Progenitor cell of endocrine pancreas (in vitro differentiated cells): ENCODE results near the gene UBL4B. TPM values are rescaled to one million over a fixed set of nuclear protein-coding genes. Genes with fewer than 3 reads are reported as not detected.

ENCODE experiments used
- DNase-seq: peaks from one replicate; pipeline ENCODE4 v3.0.0; 2021; ENCODE audit warnings: low spot score; ENCODE audit not compliant: unreplicated experiment
- H3K27ac Mint-ChIP-seq: 2 replicates; pipeline ENCODE4 v1.8.0; 2021; ENCODE audit warnings: mild to moderate bottlenecking, moderate library complexity, mixed read lengths
- H3K27me3 Mint-ChIP-seq: 2 replicates; pipeline ENCODE4 v1.8.0; 2021; ENCODE audit warnings: mixed read lengths
- H3K36me3 Mint-ChIP-seq: 2 replicates; pipeline ENCODE4 v1.8.0; 2022; ENCODE audit warnings: mixed read lengths; ENCODE audit not compliant: insufficient read depth
- H3K4me1 Mint-ChIP-seq: 2 replicates; pipeline ENCODE4 v1.8.0; 2021; ENCODE audit warnings: low read depth, mixed read lengths
- H3K4me3 Mint-ChIP-seq: 2 replicates; pipeline ENCODE4 v1.8.0; 2021; ENCODE audit warnings: low read depth, mild to moderate bottlenecking, moderate library complexity, mixed read lengths
- H3K9me3 Mint-ChIP-seq: 2 replicates; pipeline ENCODE4 v1.8.0; 2021; ENCODE audit warnings: low read depth, mixed read lengths
- CTCF ChIP-seq: fragments of 200-600 bp; sonication (generic); IDR thresholded peaks from one replicate; pipeline ENCODE4 v1.5.0; 2021; ENCODE audit warnings: antibody characterized with exemption, mild to moderate bottlenecking; ENCODE audit not compliant: unreplicated experiment
- total RNA-seq: library from RNA; stranded (reverse); gene quantifications from 2 replicates; pipeline ENCODE4 v1.2.1, GENCODE V29; 2021

Gene UBL4B
- total RNA-seq, 1 donor from 2014 or later = not detected

- Mint-ChIP-seq H3K36me3 (no peaks in the 10 kb centered on the region), H3K4me1 (no peaks in the 10 kb centered on the region), H3K9me3 (no peaks in the 10 kb centered on the region), H3K27ac (no peak overlapping the region), H3K4me3 (no peak overlapping the region), H3K27me3 (peaks cover 94% of the 10 kb centered on the region)
- no peak for TF ChIP-seq CTCF
- no peak for DNase-seq
These were observed 29.0 kb upstream of the UBL4B start for GRCh38 chr1:110083061-110083865.

- Mint-ChIP-seq H3K27me3 (peaks cover 90% of the 10 kb centered on the region), H3K4me3 (no peak overlapping the region), H3K36me3 (no peaks in the 10 kb centered on the region), H3K9me3 (no peaks in the 10 kb centered on the region), H3K4me1 (no peaks in the 10 kb centered on the region), H3K27ac (no peak overlapping the region)
- TF ChIP-seq CTCF = no peak
- DNase-seq = no peak
These were observed 28.4 kb upstream of the UBL4B start for GRCh38 chr1:110083866-110084226.

- TF ChIP-seq CTCF = no peak
- no peak for DNase-seq
- Mint-ChIP-seq H3K4me3 (no peak overlapping the region), H3K36me3 (no peaks in the 10 kb centered on the region), H3K27ac (no peak overlapping the region), H3K27me3 (peaks cover 88% of the 10 kb centered on the region), H3K9me3 (no peaks in the 10 kb centered on the region), H3K4me1 (peaks cover 2% of the 10 kb centered on the region)
These were observed 27.8 kb upstream of the UBL4B start for GRCh38 chr1:110084227-110085078.

GRCh38 chr1:110085671-110086070 is 26.6 kb upstream of the UBL4B start:
- no peak for TF ChIP-seq CTCF
- Mint-ChIP-seq H3K27me3 (peaks cover 87% of the 10 kb centered on the region), H3K4me1 (peaks cover 5% of the 10 kb centered on the region), H3K4me3 (no peak overlapping the region), H3K27ac (no peak overlapping the region), H3K36me3 (no peaks in the 10 kb centered on the region), H3K9me3 (no peaks in the 10 kb centered on the region)
- no peak for DNase-seq

GRCh38 chr1:110086961-110087360 is 25.3 kb upstream of the UBL4B start:
- no peak for TF ChIP-seq CTCF
- Mint-ChIP-seq H3K27ac (no peak overlapping the region), H3K27me3 (peaks cover 88% of the 10 kb centered on the region), H3K36me3 (no peaks in the 10 kb centered on the region), H3K4me1 (peaks cover 5% of the 10 kb centered on the region), H3K4me3 (no peak overlapping the region), H3K9me3 (no peaks in the 10 kb centered on the region)
- no peak for DNase-seq
